Measurements from ENCODE around the gene TIA1. TPM values are rescaled to one million over a fixed set of nuclear protein-coding genes. Genes with fewer than 3 reads are reported as not detected.

TIA1 gene
- polyA plus RNA-seq, 3 donors = 47.0 to 61.9 (median 48.7) TPM

DNA sequence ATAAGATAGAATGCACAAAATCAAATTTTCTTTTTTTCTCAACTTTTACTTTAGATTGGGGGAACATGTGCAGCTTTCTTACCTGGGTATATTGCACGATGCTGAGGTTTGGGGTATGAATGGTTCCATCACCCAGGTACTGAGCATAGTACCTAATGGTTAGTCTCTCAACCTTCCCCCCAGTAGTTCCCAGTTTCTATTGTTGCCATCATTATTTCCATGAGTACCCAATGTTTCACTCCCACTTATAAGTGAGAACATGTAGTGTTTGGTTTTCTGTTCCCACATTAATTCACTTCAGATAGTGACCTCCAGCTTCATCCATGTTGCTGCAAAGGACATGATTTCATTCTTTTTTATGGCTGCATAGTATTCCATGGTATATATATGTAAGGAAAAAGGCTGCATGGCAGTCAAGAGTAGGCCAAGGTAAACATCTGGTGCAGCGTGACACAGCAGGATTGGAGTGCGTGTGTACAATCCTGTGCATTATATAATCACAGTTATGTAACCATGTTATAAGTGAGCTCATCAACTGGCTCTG lies 47.1 kb downstream of the TIA1 start:
- no peak overlapping the region for H3K4me3 Mint-ChIP-seq
- intact Hi-C loops (cut with micrococcal nuclease) = no loop called here
- Histone ChIP-seq H3K27me3 (ENCODE audit: control insufficient read depth in 2 of 2, insufficient read depth in 2 of 2, low read length in 2 of 2) (no peaks in the 10 kb centered on the region), H4K20me1 (ENCODE audit: insufficient read depth, low read length) (no peaks in the 10 kb centered on the region), H3K9ac (ENCODE audit: insufficient read depth, low read length, poor library complexity, severe bottlenecking) (no peak overlapping the region), H3K4me2 (replicated peaks; ENCODE audit: extremely low read depth, low read length, poor library complexity, severe bottlenecking) (no peak overlapping the region), H3K36me3 (replicated peaks in 1 of 2; ENCODE audit: control insufficient read depth in 1 of 2, insufficient read depth in 2 of 2, low read length in 2 of 2) (no peaks in the 10 kb centered on the region), H3K27ac (ENCODE audit: low read depth in 1 of 2, low read length in 2 of 2) (no peak overlapping the region), H3K4me3 (replicated peaks in 1 of 3; ENCODE audit: low read depth in 2 of 3, low read length in 3 of 3) (no peak overlapping the region), H3K9me3 (replicated peaks in 1 of 2; ENCODE audit: control insufficient read depth in 1 of 2, insufficient read depth in 1 of 2, low read length in 2 of 2) (no peaks in the 10 kb centered on the region), H3K79me2 (ENCODE audit: insufficient read depth, low read length) (no peaks in the 10 kb centered on the region), H3K4me1 (ENCODE audit: control insufficient read depth in 1 of 2, insufficient read depth in 2 of 2, low read length in 2 of 2) (no peaks in the 10 kb centered on the region), H2AFZ (ENCODE audit: insufficient read depth, low read depth, low read length, poor library complexity, severe bottlenecking) (no peak overlapping the region)
- H3K27ac Mint-ChIP-seq = peak overlapping the region in 1 of 7 donors; percentile 23
- H3K27me3 Mint-ChIP-seq (ENCODE audit: low read depth in 3 of 3) = peaks cover 0 to 1% (median 0%) of the 10 kb centered on the region in 3 donors
- WGBS (ENCODE audit: insufficient coverage) = no CpG with 5 or more reads among the region's 3 CpGs
- H3K4me1 Mint-ChIP-seq = no peaks in the 10 kb centered on the region
- no peaks in the 10 kb centered on the region for H3K36me3 Mint-ChIP-seq
- peaks cover 0 to 5% (median 0%) of the 10 kb centered on the region in 7 donors for H3K9me3 Mint-ChIP-seq
- no peak for TF ChIP-seq CTCF (IDR thresholded peaks at IDR 0.05)
- no peak for DNase-seq

GRCh38 chr2:70199320-70199864 lies 49.0 kb downstream of the TIA1 start:
- Mint-ChIP-seq H3K27ac (no peak overlapping the region), H3K4me1 (no peaks in the 10 kb centered on the region), H3K27me3 (ENCODE audit: low read depth in 3 of 3) (peaks cover 1 to 6% (median 4%) of the 10 kb centered on the region in 3 donors), H3K36me3 (no peaks in the 10 kb centered on the region), H3K4me3 (no peak overlapping the region), H3K9me3 (peaks cover 0 to 5% (median 0%) of the 10 kb centered on the region in 7 donors)
- H3K4me1 ChIP-seq (ENCODE audit: control insufficient read depth in 1 of 2, insufficient read depth in 2 of 2, low read length in 2 of 2) = no peaks in the 10 kb centered on the region
- no peak overlapping the region for H3K4me3 ChIP-seq (replicated peaks in 1 of 3; ENCODE audit: low read depth in 2 of 3, low read length in 3 of 3)
- no peak overlapping the region for H3K4me2 ChIP-seq (replicated peaks; ENCODE audit: extremely low read depth, low read length, poor library complexity, severe bottlenecking)
- WGBS (ENCODE audit: insufficient coverage) = 93% methylated on average over 3 of the region's 4 CpGs
- H3K9ac ChIP-seq (ENCODE audit: insufficient read depth, low read length, poor library complexity, severe bottlenecking) = no peak overlapping the region
- no peaks in the 10 kb centered on the region for H3K79me2 ChIP-seq (ENCODE audit: insufficient read depth, low read length)
- H4K20me1 ChIP-seq (ENCODE audit: insufficient read depth, low read length) = no peaks in the 10 kb centered on the region
- no peak overlapping the region for H2AFZ ChIP-seq (ENCODE audit: insufficient read depth, low read depth, low read length, poor library complexity, severe bottlenecking)
- intact Hi-C loops (cut with micrococcal nuclease) = loop anchor here in 1 of 2 donors (10.0 kb wide), 1 partner anchor 95 kb away; the partner anchor contains the start of gene SNRPG
- no peaks in the 10 kb centered on the region for H3K9me3 ChIP-seq (replicated peaks in 1 of 2; ENCODE audit: control insufficient read depth in 1 of 2, insufficient read depth in 1 of 2, low read length in 2 of 2)
- no peak for TF ChIP-seq CTCF (IDR thresholded peaks at IDR 0.05)
- H3K27me3 ChIP-seq (ENCODE audit: control insufficient read depth in 2 of 2, insufficient read depth in 2 of 2, low read length in 2 of 2) = no peaks in the 10 kb centered on the region
- DNase-seq = no peak
- H3K36me3 ChIP-seq (replicated peaks in 1 of 2; ENCODE audit: control insufficient read depth in 1 of 2, insufficient read depth in 2 of 2, low read length in 2 of 2) = no peaks in the 10 kb centered on the region
- no peak overlapping the region for H3K27ac ChIP-seq (ENCODE audit: low read depth in 1 of 2, low read length in 2 of 2)

Data from CD14-positive monocyte (primary cell).